Stimulated activated CD4-positive, alpha-beta T cell treated with anti-CD3 and anti-CD28 coated beads, Interleukin-2, amount 100 ng/mL, for 4 hours (primary cell): Measurements from ENCODE around the gene PRRT3.
"Not testable (repeated sequence)": the region's sequence is repeated elsewhere in the genome, so short reads cannot be mapped to it uniquely, and the experiment has no call there.

Experiments
- DNase-seq: peaks from one replicate; pipeline ENCODE4 v3.0.0-alpha.2; 2020; ENCODE audit warnings: low read depth

PRRT3 gene

GRCh38 chr3:9897408-9898372 is 54.5 kb downstream of the PRRT3 start:
- DNase-seq = no peak

- DNase-seq = not testable (repeated sequence)
These were observed 55.3 kb downstream of the PRRT3 start for GRCh38 chr3:9896755-9897407.

- DNase-seq = not testable (repeated sequence)
These were observed 56.5 kb downstream of the PRRT3 start for GRCh38 chr3:9895715-9896114.
